SK-N-SH (cell line): Measurements from ENCODE around the gene MYEOV. TPM values are rescaled to one million over a fixed set of nuclear protein-coding genes. Genes with fewer than 3 reads are reported as not detected.

ENCODE experiments used
- CTCF ChIA-PET: fragments of 300-600, 350-600 bp; formaldehyde crosslinking; extraction: SDS; loops from one replicate; lab custom pipeline; 2021; lab: Yijun Ruan, JAX
- POLR2A ChIA-PET: fragments of 350-600 bp; sonication (Branson Sonifier 250); formaldehyde crosslinking; extraction: SDS; loops from one replicate; lab custom pipeline; 2020; ENCODE audit warnings: antibody characterized with exemption, inconsistent platforms; lab: Yijun Ruan, JAX
- DNase-seq: peaks from one replicate; pipeline ENCODE4 v3.0.0; 2012
- H2AFZ ChIP-seq: fragments of 200-600 bp; sonication (generic); 2 replicates; pipeline ENCODE4 v1.8.1; 2016; ENCODE audit warnings: antibody characterized with exemption, mild to moderate bottlenecking, low read depth
- H3F3A ChIP-seq: fragments of 200-600 bp; sonication (generic); replicated peaks from 2 replicates; pipeline ENCODE3; 2016; ENCODE audit warnings: antibody characterized with exemption, mild to moderate bottlenecking; ENCODE audit not compliant: insufficient read depth
- H3K27ac ChIP-seq, 2 experiments: fragments of 200-500 bp in 1 of 2; fragments of 200-600 bp in 1 of 2; sonication (Bioruptor generic) in 1 of 2; sonication (generic), shearing (Covaris generic) in 1 of 2; 2 replicates each; pipeline versions ENCODE4 v1.5.1 to v1.6.1; 2014 to 2016; ENCODE audit warnings: low read depth in 2 of 2, inconsistent platforms in 1 of 2, low read length in 1 of 2, mild to moderate bottlenecking in 1 of 2, mixed read lengths in 1 of 2
- H3K27me3 ChIP-seq: fragments of 200-600 bp; sonication (generic), shearing (Covaris generic); 2 replicates; pipeline ENCODE4 v1.6.1; 2016; ENCODE audit warnings: mixed run types; ENCODE audit not compliant: insufficient read depth
- H3K36me3 ChIP-seq, 2 experiments: fragments of 200-500 bp in 1 of 2; fragments of 200-600 bp in 1 of 2; sonication (Bioruptor generic) in 1 of 2; sonication (generic) in 1 of 2; replicated peaks in 1 of 2; 2 replicates each; pipeline versions ENCODE3 to v1.5.1; 2014 to 2016; ENCODE audit warnings: low read length in 1 of 2, mild to moderate bottlenecking in 1 of 2; ENCODE audit not compliant: insufficient read depth in 2 of 2, control insufficient read depth in 1 of 2
- H3K4me1 ChIP-seq, 2 experiments: fragments of 200-500 bp in 1 of 2; fragments of 200-600 bp in 1 of 2; sonication (Bioruptor generic) in 1 of 2; sonication (generic), shearing (Covaris generic) in 1 of 2; 2 replicates each; pipeline versions ENCODE4 v1.5.1 to v1.6.1; 2014 to 2016; ENCODE audit warnings: low read depth in 1 of 2, low read length in 1 of 2, mixed run types in 1 of 2; ENCODE audit not compliant: insufficient read depth in 2 of 2, control insufficient read depth in 1 of 2
- H3K4me2 ChIP-seq: fragments of 200-600 bp; sonication (generic), shearing (Covaris generic); 2 replicates; pipeline ENCODE4 v1.6.1; 2017; ENCODE audit warnings: mixed run types
- H3K4me3 ChIP-seq, 2 experiments: fragments of 200-500 bp in 1 of 2; fragments of 200-600 bp in 1 of 2; sonication (Bioruptor generic) in 1 of 2; sonication (generic), shearing (Covaris generic) in 1 of 2; 2 replicates each; pipeline versions ENCODE4 v1.5.1 to v1.8.1; 2014 to 2016; ENCODE audit warnings: low read depth in 2 of 2, inconsistent platforms in 1 of 2, low read length in 1 of 2, mild to moderate bottlenecking in 1 of 2, mixed read lengths in 1 of 2, moderate library complexity in 1 of 2
- H3K79me2 ChIP-seq: fragments of 200-600 bp; sonication (generic); 2 replicates; pipeline ENCODE4 v1.8.1; 2017; ENCODE audit warnings: mild to moderate bottlenecking; ENCODE audit not compliant: insufficient read depth
- H3K9ac ChIP-seq: fragments of 200-600 bp; sonication (generic); 2 replicates; pipeline ENCODE4 v1.6.1; 2017; ENCODE audit warnings: mixed run types
- H3K9me2 ChIP-seq: fragments of 200-600 bp; sonication (generic); 2 replicates; pipeline ENCODE4 v1.6.1; 2017; ENCODE audit warnings: mixed run types
- H3K9me3 ChIP-seq: fragments of 200-600 bp; sonication (generic); 2 replicates; pipeline ENCODE4 v1.6.1; 2017; ENCODE audit warnings: mixed run types, mild to moderate bottlenecking, moderate library complexity
- H4K20me1 ChIP-seq: fragments of 200-600 bp; sonication (generic); 2 replicates; pipeline ENCODE4 v1.6.1; 2017; ENCODE audit warnings: mild to moderate bottlenecking, mixed run types; ENCODE audit not compliant: insufficient read depth
- ELF1 ChIP-seq: IDR thresholded peaks from 2 replicates; pipeline ENCODE4 v1.4.0; 2012
- JUND ChIP-seq: IDR thresholded peaks from 2 replicates; pipeline ENCODE4 v1.4.0; 2012
- NFIC ChIP-seq: IDR thresholded peaks from 2 replicates; pipeline ENCODE4 v1.4.0; 2012; ENCODE audit warnings: borderline replicate concordance
- POLR2AphosphoS5 ChIP-seq: IDR thresholded peaks from 2 replicates; pipeline ENCODE4 v1.6.1; 2012; ENCODE audit warnings: low read depth, low read length
- SIN3A ChIP-seq: IDR thresholded peaks from 2 replicates; pipeline ENCODE4 v1.6.1; 2012; ENCODE audit warnings: low read depth, mild to moderate bottlenecking, low read length, moderate library complexity, borderline replicate concordance
- WGBS: methylation state at CpG from one replicate; pipeline ENCODE4 v1.1.6; 2017; ENCODE audit warnings: low lambda C conversion rate; 5-methylcytosine and 5-hydroxymethylcytosine counted together
- polyA plus RNA-seq, 3 experiments: library from polyadenylated mRNA; depleted of rRNA; stranded (reverse); fragments of >200 nt; gene quantifications; 2 replicates each; pipeline ENCODE4 v1.2.3, GENCODE V29; 2012
- TF ChIP-seq, protein P1 (sequence below): IDR thresholded peaks from 2 replicates; pipeline ENCODE4 v1.4.0; 2012; ENCODE audit warnings: low read depth, borderline replicate concordance
- TF ChIP-seq, protein P2 (sequence below): IDR thresholded peaks from 2 replicates; pipeline ENCODE4 v1.4.0; 2012; ENCODE audit warnings: low read depth
- TF ChIP-seq, protein P3 (sequence below): fragments of 200-600 bp; sonication (generic); IDR thresholded peaks from 2 replicates; pipeline ENCODE4 v1.6.1; 2017; ENCODE audit warnings: antibody characterized with exemption, mild to moderate bottlenecking, moderate library complexity

Gene MYEOV
- polyA plus RNA-seq, 1 of the 3 experiments (the other 2 are of a cell fraction) = 3.0 TPM

DNA sequence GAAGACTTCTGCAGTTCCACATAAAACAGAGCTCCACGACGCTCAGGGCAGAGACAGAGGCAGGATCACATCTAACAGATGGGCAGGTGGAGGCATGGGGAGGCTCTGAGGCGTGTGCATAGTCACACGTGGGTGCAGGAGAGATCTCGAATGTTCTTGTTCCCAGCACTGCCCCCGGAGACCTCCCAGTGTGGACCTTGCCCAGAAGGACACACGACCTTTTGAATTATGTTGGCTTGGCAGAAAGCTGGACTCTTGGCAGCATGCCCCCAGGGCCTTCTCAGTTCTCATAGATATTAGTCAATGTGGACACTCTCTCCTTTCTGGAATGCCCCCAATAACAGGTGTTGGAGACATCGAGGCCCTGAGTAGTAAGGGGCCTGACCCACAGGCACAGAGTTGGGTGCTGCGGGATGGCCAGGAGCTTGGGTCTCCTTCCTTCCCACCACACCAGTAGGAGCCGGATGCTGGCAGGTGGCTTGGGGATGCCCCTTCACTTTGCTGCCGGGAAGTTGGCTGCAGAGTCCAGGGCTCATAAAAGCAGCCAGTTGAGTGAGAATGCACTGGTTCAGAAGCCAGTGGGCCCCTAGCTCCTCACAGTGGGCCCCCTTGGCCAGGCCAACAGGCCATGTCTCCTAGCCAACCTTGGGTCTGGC lies 12.1 kb downstream of the MYEOV start:
- Histone ChIP-seq H3F3A (peaks cover 18% of the 10 kb centered on the region), H4K20me1 (no peaks in the 10 kb centered on the region), H3K9me2 (no peaks in the 10 kb centered on the region), H2AFZ (no peak overlapping the region), H3K9ac (no peak overlapping the region), H3K4me2 (no peak overlapping the region), H3K27ac (no peak overlapping the region), H3K79me2 (peaks cover 26% of the 10 kb centered on the region; the same call in 1 of the 2 replicates), H3K36me3 (no peaks in the 10 kb centered on the region), H3K27me3 (no peaks in the 10 kb centered on the region), H3K4me3 (no peak overlapping the region), H3K4me1 (peaks cover 6 to 32% of the 10 kb centered on the region in 2 experiments; a peak in 3 of 4 replicates), H3K9me3 (no peaks in the 10 kb centered on the region)
- POLR2A ChIA-PET = no interaction called here
- DNase-seq = no peak
- CTCF ChIA-PET = no interaction called here
- WGBS = 80% methylated on average over 9 of the region's 11 CpGs
- TF ChIP-seq, protein P1, sequence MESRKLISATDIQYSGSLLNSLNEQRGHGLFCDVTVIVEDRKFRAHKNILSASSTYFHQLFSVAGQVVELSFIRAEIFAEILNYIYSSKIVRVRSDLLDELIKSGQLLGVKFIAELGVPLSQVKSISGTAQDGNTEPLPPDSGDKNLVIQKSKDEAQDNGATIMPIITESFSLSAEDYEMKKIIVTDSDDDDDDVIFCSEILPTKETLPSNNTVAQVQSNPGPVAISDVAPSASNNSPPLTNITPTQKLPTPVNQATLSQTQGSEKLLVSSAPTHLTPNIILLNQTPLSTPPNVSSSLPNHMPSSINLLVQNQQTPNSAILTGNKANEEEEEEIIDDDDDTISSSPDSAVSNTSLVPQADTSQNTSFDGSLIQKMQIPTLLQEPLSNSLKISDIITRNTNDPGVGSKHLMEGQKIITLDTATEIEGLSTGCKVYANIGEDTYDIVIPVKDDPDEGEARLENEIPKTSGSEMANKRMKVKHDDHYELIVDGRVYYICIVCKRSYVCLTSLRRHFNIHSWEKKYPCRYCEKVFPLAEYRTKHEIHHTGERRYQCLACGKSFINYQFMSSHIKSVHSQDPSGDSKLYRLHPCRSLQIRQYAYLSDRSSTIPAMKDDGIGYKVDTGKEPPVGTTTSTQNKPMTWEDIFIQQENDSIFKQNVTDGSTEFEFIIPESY = no peak
- TF ChIP-seq NFIC = 0 out of 2 replicates have a peak, but pooled peaks have one; percentile 13

DNA sequence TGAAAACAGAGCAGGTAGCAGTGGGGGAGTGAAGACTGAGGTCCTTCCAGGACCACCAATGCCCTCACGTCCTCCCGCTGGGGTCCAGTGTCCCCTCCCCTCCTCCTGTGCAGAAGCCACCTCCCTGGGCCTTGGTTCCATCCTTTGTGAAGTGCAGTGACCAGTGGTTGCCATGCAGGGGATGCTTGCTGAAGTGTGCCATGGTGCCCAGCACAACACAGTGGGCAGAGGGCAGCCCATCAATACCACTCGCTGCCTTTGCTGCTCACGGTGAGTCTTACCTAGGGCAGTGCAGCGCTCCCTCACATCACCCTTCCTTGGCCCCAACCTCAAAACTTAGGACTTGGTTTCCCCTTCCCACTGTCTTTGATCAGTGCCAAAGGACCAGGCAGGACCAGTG lies 12.9 kb downstream of the MYEOV start:
- Histone ChIP-seq H3K27ac (no peak overlapping the region), H3K9me2 (no peaks in the 10 kb centered on the region), H3K79me2 (peaks cover 26% of the 10 kb centered on the region; the same call in 1 of the 2 replicates), H3K4me3 (no peak overlapping the region), H3K4me2 (no peak overlapping the region), H3K4me1 (peaks cover 1 to 32% of the 10 kb centered on the region in 2 experiments; a peak in 3 of 4 replicates), H3K9ac (no peak overlapping the region), H3K27me3 (no peaks in the 10 kb centered on the region), H3K36me3 (no peaks in the 10 kb centered on the region), H3K9me3 (no peaks in the 10 kb centered on the region), H3F3A (peaks cover 10% of the 10 kb centered on the region), H4K20me1 (no peaks in the 10 kb centered on the region), H2AFZ (no peak overlapping the region)
- ChIA-PET CTCF (no interaction called here), POLR2A (no interaction called here)
- no peak for DNase-seq
- 95% methylated on average over 5 of the region's 5 CpGs for WGBS
- TF ChIP-seq, protein P2, sequence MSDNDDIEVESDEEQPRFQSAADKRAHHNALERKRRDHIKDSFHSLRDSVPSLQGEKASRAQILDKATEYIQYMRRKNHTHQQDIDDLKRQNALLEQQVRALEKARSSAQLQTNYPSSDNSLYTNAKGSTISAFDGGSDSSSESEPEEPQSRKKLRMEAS = no peak
- TF ChIP-seq, protein P3, sequence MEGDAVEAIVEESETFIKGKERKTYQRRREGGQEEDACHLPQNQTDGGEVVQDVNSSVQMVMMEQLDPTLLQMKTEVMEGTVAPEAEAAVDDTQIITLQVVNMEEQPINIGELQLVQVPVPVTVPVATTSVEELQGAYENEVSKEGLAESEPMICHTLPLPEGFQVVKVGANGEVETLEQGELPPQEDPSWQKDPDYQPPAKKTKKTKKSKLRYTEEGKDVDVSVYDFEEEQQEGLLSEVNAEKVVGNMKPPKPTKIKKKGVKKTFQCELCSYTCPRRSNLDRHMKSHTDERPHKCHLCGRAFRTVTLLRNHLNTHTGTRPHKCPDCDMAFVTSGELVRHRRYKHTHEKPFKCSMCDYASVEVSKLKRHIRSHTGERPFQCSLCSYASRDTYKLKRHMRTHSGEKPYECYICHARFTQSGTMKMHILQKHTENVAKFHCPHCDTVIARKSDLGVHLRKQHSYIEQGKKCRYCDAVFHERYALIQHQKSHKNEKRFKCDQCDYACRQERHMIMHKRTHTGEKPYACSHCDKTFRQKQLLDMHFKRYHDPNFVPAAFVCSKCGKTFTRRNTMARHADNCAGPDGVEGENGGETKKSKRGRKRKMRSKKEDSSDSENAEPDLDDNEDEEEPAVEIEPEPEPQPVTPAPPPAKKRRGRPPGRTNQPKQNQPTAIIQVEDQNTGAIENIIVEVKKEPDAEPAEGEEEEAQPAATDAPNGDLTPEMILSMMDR = no peak
- TF ChIP-seq JUND = no peak
- no peak for TF ChIP-seq ELF1
- TF ChIP-seq SIN3A = no peak
- TF ChIP-seq POLR2AphosphoS5 = no peak
